ENCODE measurements around the gene COL4A2.

Gene COL4A2

GRCh38 chr13:110323172-110323891 lies 16.2 kb downstream of the COL4A2 start:
- no peak for DNase-seq

DNA sequence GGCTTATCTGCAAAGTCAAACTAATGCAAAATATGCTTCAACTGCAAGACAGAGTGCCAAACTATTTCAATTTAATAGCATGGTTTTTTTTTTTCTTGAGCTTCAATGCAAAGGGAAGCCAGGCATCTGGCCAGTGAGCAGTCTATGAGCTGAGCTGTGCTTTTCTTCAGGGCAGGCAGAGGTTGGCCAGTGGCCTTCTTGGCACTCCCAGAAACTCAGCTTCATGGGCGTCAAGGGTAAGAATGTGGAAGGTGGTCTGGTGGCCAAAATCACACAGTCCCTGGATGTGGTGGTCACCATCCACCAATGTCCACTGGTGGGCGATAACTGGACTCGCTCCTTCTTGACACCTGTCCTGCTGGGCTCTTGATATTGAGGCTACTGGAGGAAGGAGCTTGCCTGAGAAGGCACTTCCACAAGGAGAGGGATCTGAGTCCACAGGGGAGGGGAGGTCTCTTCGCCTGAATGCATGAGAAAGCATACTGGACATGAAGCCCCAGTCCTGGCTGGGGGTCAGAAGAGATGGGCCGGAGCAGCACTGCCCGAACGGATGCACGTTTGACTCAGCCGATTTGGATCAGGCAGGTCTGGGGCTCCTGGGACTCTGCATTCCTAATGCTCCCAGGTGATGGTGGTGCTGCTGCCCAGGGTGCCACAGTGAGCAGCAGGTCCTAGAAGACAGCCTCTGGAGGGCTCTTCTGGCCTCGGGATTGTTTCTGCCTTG lies 17.1 kb downstream of the COL4A2 start:
- no peak for DNase-seq

DNA sequence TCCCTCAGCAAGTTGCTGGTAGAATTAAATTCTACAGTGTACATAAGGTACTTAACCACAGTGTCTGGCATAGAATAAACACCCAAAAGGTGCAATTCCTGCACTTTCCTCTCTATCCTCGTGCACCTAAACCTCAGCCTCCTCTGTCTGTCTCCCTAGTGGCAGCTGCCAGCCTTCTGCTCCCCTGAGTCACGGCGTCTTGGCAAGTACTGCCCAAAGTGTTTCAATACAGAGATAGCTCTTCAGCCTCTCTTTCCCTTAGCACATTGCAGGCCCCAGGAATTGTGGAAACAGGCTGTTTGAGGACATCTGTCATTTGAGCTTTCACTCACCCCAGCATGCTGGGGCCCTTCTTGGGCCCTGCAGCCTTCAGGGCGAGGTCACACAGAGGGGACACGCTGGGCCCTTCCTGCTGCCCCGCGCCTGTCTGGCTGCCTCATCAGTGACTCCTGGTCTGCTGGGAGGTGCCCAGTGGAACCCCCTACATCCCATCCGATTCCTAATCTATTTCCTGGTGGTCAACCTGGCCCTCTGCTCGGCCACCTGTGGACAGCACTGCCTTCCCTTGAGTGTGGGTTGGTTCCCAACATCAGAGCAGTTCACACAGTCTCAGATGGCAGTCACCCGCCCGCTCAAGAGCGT lies 19.3 kb downstream of the COL4A2 start:
- no peak for DNase-seq

GRCh38 chr13:110327051-110327721 lies 20.1 kb downstream of the COL4A2 start:
- DNase-seq = no peak

DNA sequence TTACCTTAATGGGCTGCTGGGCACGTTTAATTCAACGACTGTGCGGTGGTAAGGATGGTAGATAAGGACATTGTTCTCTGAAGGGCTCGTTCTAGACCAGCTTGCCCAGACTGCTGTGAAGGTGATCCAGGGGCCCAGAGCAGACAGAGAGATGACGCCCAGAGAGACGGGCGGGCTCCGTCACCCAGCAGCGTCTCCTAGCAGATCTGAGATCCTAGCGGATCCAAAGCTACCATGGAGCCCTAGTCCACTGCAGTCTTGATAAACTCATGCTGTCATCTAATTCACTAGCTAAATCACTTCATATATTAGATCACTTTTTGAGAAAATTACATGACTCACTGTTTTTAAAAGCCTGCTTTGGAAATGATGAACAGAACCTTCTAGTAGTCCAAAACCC lies 21.5 kb downstream of the COL4A2 start:
- no peak for DNase-seq

DNA sequence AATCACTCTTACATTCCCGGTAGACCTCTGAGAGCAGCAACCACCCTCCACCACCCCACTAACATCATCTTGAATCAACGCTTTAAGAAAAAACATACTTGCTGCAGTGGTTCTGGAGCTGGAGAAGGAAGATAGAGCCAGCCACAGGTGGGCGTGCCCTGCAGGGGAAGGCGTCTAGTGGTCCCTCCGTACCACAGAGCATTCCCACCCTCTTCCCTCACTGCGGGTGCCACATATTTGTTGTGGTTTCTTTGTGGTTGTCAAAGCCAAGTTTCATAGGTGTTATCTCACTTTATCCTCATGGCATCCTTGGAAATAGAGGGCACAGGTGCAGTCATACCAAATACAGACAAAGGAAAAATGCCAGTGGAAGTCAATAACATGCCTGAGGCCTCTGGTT lies 22.2 kb downstream of the COL4A2 start:
- DNase-seq = no peak

DNA sequence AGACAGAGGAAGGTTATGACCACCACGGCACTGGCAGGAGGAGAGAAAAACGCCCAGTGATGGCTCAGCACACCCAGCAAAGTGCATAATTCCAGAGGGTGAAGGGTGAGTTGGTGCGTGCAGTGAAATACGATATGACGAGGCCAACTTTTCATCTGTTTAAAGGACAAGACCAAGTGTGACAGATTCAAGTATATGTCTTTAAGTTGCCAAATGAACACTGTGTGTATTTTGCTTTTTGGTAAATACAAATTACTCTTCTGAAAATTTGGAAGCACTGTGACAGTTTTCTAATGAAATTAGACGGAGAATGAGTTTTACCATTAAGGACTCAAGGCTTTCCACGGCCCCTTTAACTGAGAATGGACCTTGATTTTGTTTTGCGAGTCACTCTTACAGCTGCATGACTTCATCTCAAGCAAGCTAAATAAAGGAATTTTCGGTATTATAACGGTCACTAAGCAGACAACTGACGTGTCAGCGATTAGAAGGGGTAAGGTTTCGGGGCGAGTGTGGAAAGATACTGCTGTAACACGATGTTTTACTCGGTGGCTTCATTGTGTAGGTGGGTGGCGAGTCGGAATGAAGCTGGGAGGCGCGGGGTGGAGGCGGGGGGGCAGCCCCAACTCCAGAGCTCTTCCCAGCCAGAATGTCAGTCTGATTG lies 22.8 kb downstream of the COL4A2 start:
- DNase-seq = no peak

- DNase-seq = no peak
Measured at GRCh38 chr13:110330491-110331011, 23.5 kb downstream of the COL4A2 start.

DNA sequence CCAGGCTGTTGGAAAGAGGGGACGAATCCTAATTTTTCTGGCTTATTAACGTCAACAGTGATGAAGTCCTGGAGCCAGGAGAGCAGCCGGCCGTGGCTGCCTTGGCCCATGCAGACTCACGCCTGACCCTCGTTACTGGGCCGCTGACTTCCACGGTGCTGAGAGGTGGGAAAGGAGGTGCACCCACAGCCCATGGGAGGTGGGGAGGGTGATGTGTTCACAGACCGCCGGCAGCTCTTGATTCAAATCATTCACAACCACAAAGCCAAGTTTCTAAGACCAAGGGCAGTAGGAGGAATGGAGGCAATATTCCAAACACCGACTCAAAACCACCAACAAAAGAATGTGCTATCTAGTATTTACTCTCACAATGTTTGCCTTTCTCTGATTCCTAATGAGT lies 24.3 kb downstream of the COL4A2 start:
- DNase-seq = no peak

DNA sequence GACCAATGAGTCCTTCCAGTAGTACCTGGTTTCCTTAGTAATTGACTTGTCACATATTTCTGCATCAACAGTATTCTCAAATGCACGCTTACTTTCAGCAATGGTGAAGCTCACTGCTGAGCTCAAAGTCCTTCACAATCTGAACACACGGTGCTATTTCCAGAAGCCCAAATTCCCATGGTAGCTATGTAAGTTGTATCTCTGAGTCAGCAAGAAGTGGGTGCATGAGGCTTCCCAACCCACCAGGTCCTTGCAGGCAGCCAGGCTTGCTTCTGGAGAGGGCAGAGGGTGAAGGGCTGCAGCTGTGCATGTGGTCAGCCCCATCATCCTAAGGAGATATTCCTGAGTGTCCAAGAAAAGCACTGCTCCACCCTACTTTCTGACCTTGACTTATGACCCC lies 25.7 kb downstream of the COL4A2 start:
- no peak for DNase-seq

- no peak for DNase-seq
Measured at GRCh38 chr13:110333837-110334236, 26.8 kb downstream of the COL4A2 start.

DNA sequence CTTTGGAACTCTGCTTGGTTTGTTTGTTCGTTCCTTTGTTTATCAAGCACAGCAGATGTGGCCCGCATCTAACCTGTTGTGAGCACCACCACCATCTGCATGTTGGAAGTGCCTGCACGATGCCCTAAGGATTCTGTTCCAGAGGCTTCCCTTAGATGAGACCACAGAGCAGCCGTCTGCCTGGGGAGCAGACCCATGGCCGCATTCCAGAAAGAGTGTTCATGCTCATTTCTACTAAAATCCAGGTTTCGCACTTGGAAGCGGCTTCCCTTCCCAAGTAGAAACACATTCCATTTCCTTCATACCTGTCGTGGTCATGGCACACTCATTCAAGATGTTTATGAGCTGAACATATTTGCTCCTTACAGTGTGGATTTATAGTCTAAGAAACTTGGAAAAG lies 27.2 kb downstream of the COL4A2 start:
- DNase-seq = no peak

GRCh38 chr13:110334841-110335490 lies 27.9 kb downstream of the COL4A2 start:
- DNase-seq = no peak

DNA sequence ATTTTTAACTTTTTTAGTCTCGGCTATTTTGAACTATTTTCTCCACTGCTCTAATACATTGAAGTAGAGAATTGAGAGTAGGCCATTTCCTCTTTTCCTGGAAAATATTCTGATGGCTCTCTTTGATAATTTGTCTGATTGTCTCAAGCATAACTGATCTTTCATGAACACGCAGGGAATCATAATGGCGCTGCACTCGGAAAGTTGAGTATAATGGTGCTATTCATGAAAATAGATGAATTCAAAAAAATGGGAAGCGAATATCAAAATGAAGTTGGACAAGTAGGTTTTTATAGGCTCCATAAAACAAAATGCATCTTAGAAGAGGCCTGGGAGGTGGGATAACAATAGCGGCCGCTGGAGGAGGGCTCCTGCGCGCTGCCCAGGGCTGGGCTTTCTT lies 29.0 kb downstream of the COL4A2 start:
- DNase-seq = no peak

DNA sequence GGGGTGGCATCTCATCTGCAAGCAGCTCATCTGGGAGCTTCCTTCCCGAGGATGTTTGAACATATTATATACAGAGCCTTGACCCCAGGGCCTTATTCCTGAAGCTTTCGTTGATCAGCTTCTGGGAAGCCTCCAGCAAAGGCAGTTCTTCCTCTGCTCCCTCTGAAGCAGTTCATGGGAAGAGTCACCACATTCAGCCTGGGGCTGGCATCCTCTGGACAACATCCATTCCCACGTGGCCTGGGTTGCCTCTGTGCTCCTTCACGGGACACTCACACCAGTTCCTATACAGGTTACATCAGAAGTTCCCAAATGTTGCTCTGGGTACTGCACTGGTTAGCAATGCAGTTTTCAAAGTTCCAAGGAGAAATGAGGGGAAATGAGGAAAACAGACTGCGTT lies 29.6 kb downstream of the COL4A2 start:
- DNase-seq = no peak

DNA sequence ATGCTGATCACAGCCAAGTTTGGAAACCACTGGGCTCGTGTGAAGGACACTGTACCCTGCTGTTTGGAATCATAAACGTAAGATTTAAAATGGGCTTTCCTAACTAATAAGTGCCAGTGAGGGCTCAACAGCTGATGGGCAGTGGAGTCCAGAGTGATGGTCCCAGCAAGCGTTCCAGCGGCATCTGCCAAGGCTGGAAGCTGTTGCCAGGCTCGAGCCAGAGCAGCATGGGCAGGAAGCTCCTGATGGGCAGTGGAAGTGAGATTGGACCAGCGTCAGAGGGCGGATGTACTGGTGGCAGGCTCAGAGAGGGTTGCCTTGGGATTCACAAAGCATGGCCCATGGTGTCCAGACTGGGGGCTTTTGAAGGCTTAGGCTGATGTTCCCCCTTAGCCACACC lies 30.2 kb downstream of the COL4A2 start:
- DNase-seq = no peak

- no peak for DNase-seq
Measured at GRCh38 chr13:110338441-110339101, 31.5 kb downstream of the COL4A2 start.

- no peak for DNase-seq
Measured at GRCh38 chr13:110339263-110339662, 32.2 kb downstream of the COL4A2 start.

- no peak for DNase-seq
Measured at GRCh38 chr13:110339975-110340550, 33.0 kb downstream of the COL4A2 start.

GRCh38 chr13:110340812-110341444 lies 33.8 kb downstream of the COL4A2 start:
- no peak for DNase-seq
